ENCODE measurements around the gene PRPF38B.
A peak's percentile ranks its signal among the peaks of the same experiment; 100 is the strongest.

DNA sequence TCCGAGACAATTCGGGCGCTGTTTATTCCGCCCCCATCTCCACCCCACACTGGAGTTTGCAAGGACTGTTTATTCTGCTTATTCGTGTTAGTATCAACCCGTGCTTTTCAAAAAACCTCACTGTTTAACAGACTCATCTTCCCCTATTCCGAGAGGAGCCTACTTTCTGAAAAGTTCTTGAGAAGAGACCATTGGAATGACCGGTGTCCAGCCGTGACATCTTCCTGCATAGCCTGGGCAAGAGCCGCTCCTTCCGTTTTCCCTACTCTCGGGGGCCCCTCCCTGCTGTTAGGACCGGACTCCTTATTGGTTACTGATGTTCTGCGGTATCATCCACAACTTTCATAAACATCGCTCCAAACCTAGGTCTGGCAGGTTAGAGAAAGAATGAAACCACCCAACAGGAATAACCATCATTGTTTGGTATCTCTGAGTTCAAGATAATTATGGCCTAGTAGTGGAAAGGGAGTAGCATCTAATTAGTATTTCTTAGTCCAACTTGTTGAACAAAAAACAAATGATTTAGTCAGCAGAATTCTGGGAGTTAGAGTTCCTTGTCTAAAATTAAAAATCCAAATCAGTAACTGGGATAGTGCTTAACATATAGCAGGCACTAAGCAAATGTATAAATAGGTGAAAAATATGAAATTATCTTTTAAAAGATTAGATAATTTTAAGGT is 55.2 kb downstream of the PRPF38B start:
- TF ChIP-seq E2F6 (IDR thresholded peaks at IDR 0.05; ENCODE audit: borderline replicate concordance, low read depth) (no peak), CTCF (IDR thresholded peaks at IDR 0.05) (no peak), FOSL2 (IDR thresholded peaks at IDR 0.05) (no peak), FOSL2 (CRISPR knock-in tag; IDR thresholded peaks at IDR 0.05) (no peak), MAZ (IDR thresholded peaks at IDR 0.05; ENCODE audit: borderline replicate concordance, low read depth, low read length) (no peak), CEBPB (IDR thresholded peaks at IDR 0.05) (no peak), EP300 (IDR thresholded peaks at IDR 0.05) (no peak), POLR2A (IDR thresholded peaks at IDR 0.05; ENCODE audit: low read length) (peak; percentile 37; the same call in 1 of the 2 replicates), HDAC2 (IDR thresholded peaks at IDR 0.05) (no peak)

All from A549 (cell line).